Progenitor cell of endocrine pancreas (in vitro differentiated cells): Measurements from ENCODE around the gene MYOD1. TPM values are rescaled to one million over a fixed set of nuclear protein-coding genes. Genes with fewer than 3 reads are reported as not detected.
A peak's percentile ranks its signal among the peaks of the same experiment; 100 is the strongest.

Experiments used
- DNase-seq: peaks from one replicate; pipeline ENCODE4 v3.0.0; 2021; ENCODE audit warnings: low spot score; ENCODE audit not compliant: unreplicated experiment
- H3K27ac Mint-ChIP-seq: 2 replicates; pipeline ENCODE4 v1.8.0; 2021; ENCODE audit warnings: mild to moderate bottlenecking, moderate library complexity, mixed read lengths
- H3K27me3 Mint-ChIP-seq: 2 replicates; pipeline ENCODE4 v1.8.0; 2021; ENCODE audit warnings: mixed read lengths
- H3K36me3 Mint-ChIP-seq: 2 replicates; pipeline ENCODE4 v1.8.0; 2022; ENCODE audit warnings: mixed read lengths; ENCODE audit not compliant: insufficient read depth
- H3K4me1 Mint-ChIP-seq: 2 replicates; pipeline ENCODE4 v1.8.0; 2021; ENCODE audit warnings: low read depth, mixed read lengths
- H3K4me3 Mint-ChIP-seq: 2 replicates; pipeline ENCODE4 v1.8.0; 2021; ENCODE audit warnings: low read depth, mild to moderate bottlenecking, moderate library complexity, mixed read lengths
- H3K9me3 Mint-ChIP-seq: 2 replicates; pipeline ENCODE4 v1.8.0; 2021; ENCODE audit warnings: low read depth, mixed read lengths
- CTCF ChIP-seq: fragments of 200-600 bp; sonication (generic); IDR thresholded peaks from one replicate; pipeline ENCODE4 v1.5.0; 2021; ENCODE audit warnings: antibody characterized with exemption, mild to moderate bottlenecking; ENCODE audit not compliant: unreplicated experiment
- total RNA-seq: library from RNA; stranded (reverse); gene quantifications from 2 replicates; pipeline ENCODE4 v1.2.1, GENCODE V29; 2021

The MYOD1 gene
- total RNA-seq, 1 donor from 2014 or later: not detected

- no peak for DNase-seq
- Mint-ChIP-seq H3K36me3 (no peaks in the 10 kb centered on the region), H3K27me3 (peaks cover 58% of the 10 kb centered on the region)
Measured at GRCh38 chr11:17721242-17721999, 2.0 kb downstream of the MYOD1 start.

GRCh38 chr11:17722000-17722643 is 2.8 kb downstream of the MYOD1 start:
- H3K36me3 Mint-ChIP-seq: no peaks in the 10 kb centered on the region
- DNase-seq: no peak
- H3K4me3 Mint-ChIP-seq: no peak overlapping the region
- peak; percentile 36 for TF ChIP-seq CTCF
- peaks cover 2% of the 10 kb centered on the region for H3K4me1 Mint-ChIP-seq
- H3K27ac Mint-ChIP-seq: no peak overlapping the region
- H3K9me3 Mint-ChIP-seq: no peaks in the 10 kb centered on the region
- peaks cover 62% of the 10 kb centered on the region for H3K27me3 Mint-ChIP-seq

More at GRCh38 chr11:17721242-17721999, 2.0 kb downstream of the MYOD1 start:
- no peak for TF ChIP-seq CTCF
- Mint-ChIP-seq H3K4me3 (no peak overlapping the region), H3K4me1 (peaks cover 2% of the 10 kb centered on the region), H3K9me3 (no peaks in the 10 kb centered on the region), H3K27ac (no peak overlapping the region)

GRCh38 chr11:17724020-17724908 is 4.9 kb downstream of the MYOD1 start:
- Mint-ChIP-seq H3K4me1 (no peaks in the 10 kb centered on the region), H3K27ac (no peak overlapping the region), H3K36me3 (no peaks in the 10 kb centered on the region), H3K27me3 (peaks cover 84% of the 10 kb centered on the region), H3K4me3 (no peak overlapping the region), H3K9me3 (no peaks in the 10 kb centered on the region)
- no peak for TF ChIP-seq CTCF
- no peak for DNase-seq

GRCh38 chr11:17725174-17725573 is 5.8 kb downstream of the MYOD1 start:
- no peak for DNase-seq
- H3K36me3 Mint-ChIP-seq: no peaks in the 10 kb centered on the region

More at GRCh38 chr11:17725174-17725573, 5.8 kb downstream of the MYOD1 start:
- H3K9me3 Mint-ChIP-seq: no peaks in the 10 kb centered on the region
- no peak overlapping the region for H3K4me3 Mint-ChIP-seq
- peaks cover 86% of the 10 kb centered on the region for H3K27me3 Mint-ChIP-seq
- H3K27ac Mint-ChIP-seq: no peak overlapping the region
- TF ChIP-seq CTCF: no peak
- no peaks in the 10 kb centered on the region for H3K4me1 Mint-ChIP-seq
